PFSK-1 (cell line): ENCODE data around the gene BACH1.

Experiments used
- POLR2AphosphoS5 ChIP-seq: IDR thresholded peaks from 2 replicates; pipeline ENCODE4 v1.6.1; 2012; ENCODE audit warnings: low read depth, mild to moderate bottlenecking, control low read depth, low read length, moderate library complexity
- SIN3A ChIP-seq: IDR thresholded peaks from 2 replicates; pipeline ENCODE4 v1.6.1; 2012; ENCODE audit warnings: mild to moderate bottlenecking, low read length, moderate library complexity, borderline replicate concordance; ENCODE audit not compliant: insufficient read depth

DNA sequence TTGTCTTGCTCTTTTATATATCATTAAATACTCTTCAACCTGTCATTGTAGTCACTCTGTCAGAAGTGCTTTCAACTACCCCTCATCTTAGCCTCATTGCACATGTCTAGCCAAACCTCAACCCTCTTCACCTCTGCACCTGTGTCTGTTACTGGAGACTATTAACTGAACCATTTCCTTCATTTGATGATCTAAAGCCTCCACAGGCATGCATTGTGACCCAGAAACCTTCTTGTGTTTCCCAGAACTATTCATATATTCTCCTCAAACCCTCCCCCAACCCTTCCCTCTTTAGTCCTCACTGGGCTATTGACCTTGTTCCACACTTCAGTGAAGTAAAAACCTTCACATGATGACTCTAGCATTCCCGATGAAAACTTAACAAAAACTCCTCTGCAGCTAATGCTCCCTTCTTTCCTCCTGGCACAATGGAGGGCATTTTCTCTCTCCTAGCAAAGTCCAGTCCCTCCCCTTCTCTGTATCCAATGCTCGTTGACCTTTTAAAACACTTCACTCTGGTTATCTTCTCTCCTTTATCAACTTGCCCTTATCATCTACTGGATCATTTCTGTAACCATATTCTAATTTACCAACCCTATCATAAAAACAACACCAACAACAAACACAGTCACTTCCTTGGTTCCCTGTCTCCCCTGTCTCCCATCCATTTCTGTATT lies 86.1 kb downstream of the BACH1 start:
- no peak for TF ChIP-seq POLR2AphosphoS5
- TF ChIP-seq SIN3A = no peak
